HG03045 (cell line): Measurements from ENCODE around the gene DENND2D.

Experiments used
- ATAC-seq: cut with Tn5 transposase; IDR thresholded peaks from one replicate; pipeline ENCODE4 v1.9.1; 2021; ENCODE audit warnings: mild to moderate bottlenecking, moderate library complexity; ENCODE audit not compliant: unreplicated experiment

The DENND2D gene, protein sequence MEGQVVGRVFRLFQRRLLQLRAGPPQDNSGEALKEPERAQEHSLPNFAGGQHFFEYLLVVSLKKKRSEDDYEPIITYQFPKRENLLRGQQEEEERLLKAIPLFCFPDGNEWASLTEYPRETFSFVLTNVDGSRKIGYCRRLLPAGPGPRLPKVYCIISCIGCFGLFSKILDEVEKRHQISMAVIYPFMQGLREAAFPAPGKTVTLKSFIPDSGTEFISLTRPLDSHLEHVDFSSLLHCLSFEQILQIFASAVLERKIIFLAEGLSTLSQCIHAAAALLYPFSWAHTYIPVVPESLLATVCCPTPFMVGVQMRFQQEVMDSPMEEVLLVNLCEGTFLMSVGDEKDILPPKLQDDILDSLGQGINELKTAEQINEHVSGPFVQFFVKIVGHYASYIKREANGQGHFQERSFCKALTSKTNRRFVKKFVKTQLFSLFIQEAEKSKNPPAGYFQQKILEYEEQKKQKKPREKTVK

DNA sequence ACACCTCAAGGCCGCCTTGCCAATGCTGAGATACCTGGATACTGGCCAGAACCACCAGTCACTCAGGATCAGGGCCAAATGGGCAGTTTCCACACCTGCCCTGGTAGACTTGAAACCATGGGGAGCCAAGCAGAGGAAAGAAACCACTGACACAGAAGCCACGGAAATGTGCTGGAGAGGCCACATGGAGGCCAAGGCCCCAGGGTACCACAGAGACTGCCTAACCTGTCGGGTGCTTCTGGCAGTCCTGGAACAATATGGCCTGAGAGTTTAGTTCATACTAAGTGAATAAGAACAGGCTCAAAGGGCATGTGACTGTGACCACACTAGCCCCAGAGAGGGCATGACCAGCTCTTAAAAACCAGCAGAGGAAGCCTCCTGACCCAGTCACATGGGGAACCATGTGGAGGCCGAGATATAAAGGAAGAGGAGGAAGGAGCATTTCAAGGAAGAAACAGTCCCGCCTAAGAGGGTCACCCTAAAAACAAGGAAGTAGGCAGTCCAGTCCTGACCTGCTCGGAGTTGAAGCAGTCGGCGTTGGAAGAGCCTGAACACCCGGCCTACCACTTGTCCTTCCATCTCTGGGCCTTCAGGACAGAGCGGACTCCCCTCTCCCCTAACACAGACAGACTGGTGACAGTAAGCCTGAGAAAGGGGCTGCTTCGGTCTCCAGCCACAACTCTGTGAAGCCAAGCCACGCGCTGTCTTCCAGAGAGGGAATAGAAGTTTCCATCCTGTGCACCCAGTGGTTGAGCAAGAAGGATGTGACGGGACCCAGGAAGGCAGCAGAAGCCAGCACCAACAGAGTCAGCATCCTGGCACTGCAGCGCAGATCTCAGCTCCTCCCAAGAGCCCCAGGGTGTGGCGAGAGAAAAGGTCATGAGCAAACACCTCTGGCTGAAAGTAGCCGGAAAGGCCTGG lies at the start of gene DENND2D:
TSS of gene DENND2D (minus strand) at position 766 of the 921 bp plus-strand sequence. CDS start at position 579, 187 bp downstream.
- no peak for ATAC-seq

GRCh38 chr1:111249960-111250359 lies 49.5 kb upstream of the DENND2D start:
- ATAC-seq, result no peak

GRCh38 chr1:111247125-111247838 lies 46.8 kb upstream of the DENND2D start:
- ATAC-seq, result no peak

GRCh38 chr1:111242805-111243523 lies 42.5 kb upstream of the DENND2D start:
- ATAC-seq, result no peak

DNA sequence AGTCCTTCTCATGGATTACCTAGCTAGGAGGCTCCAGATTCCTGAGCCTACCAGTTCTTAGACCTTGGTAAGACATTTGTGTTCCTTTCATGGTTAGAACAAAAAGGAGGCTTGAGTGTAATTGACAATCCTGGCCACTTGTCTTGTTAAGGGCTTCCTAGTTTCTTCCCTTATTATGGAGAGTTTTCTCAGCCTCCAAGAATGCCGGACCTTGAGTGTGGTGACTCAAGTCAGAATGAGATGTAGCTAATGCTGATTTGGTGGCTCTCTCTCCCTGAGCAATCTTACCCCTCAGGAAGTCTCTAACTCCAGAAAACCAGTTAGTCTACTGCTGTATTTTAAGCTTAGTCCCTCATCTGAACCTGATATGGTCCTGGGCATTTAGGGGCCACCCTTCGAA lies 41.4 kb upstream of the DENND2D start:
- ATAC-seq, result no peak

DNA sequence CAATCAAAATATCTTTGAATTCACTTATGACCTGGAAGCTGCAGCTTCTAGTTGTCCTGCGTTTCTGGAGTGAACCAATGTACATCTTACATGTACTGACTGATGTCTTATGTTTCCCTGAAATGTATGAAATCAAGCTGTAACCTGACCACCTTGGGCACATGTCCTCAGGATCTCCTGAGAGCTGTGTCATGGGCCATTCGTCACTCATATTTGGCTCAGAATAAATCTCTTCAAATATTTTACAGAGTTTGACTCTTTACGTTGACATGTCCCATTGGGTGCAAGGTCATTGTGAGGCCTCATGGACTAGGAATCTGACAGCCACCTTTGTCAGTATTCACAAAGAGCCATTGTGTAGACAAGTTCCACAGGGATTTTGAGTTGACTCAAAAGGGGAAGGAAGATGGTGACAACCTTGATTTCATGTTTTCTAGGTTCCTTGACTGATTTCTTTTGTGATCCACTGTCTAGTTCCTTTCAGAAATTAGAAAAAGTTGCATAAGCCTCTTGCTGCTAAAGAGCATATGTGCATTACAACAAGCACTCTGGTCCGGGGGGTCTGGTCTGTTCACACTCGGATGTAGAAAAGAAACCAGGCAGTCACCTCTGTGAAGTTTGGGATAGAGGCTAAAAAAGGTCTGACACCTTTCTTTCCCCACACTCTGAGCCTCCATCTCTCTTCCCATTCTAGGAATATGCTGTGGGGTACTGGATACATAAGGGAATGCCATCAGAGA lies 37.8 kb upstream of the DENND2D start:
- no peak for ATAC-seq

DNA sequence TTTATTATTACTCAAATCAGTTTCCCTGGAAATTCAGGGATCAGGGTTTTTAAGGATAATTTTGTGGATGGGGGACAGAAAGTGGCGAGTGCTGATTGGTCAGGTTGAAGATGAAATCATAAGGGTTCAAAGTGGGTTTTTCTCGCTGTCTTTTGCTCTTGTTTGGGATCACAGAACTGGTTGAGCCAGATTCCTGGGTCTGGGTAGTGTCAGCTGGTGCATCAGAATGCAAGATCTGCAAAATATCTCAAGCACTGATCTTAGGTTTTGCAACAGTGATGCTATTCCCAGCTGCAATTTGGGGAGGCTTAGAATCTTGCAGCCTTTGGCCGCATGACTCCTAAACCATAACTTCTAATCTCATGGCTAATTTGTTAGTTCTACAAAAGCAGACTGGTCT lies 36.4 kb upstream of the DENND2D start:
- no peak for ATAC-seq

GRCh38 chr1:111236379-111236778 lies 35.9 kb upstream of the DENND2D start:
- ATAC-seq, result no peak

DNA sequence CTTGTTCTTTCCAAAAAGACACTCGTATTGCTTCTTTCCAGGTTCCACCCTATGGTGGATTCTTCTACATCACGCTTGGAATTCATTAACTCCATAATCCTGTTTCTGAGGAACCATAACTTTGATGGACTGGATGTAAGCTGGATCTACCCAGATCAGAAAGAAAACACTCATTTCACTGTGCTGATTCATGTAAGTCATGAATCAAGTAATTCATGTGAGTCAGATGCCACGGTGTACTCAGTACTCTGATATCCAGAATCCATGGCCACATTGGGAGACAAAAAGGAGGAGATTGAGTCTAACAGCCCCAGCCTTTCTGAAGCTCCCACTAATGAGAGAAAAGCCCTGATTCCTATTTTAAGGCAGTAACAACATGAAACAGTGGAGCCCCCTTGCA lies 34.4 kb upstream of the DENND2D start:
- ATAC-seq, result no peak

DNA sequence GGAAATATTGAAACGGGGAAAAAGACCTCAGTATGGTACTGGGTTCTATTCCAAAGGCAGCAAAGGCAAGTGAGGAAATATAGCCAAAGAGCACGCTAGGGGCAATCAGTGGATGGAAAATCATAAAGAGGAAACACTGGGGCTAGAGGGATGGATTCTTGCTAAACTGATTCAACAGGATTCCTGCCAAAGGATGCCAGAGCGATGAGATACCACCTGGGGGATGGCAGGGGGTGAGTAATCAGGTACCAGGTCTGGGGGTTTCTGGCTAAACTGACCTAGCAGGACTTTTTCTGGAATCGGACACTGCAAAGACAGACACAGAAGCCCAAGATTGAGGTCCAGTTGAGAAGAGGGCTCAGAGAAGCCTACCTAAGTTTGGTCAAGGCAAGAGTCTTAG lies 33.8 kb upstream of the DENND2D start:
- no peak for ATAC-seq

- ATAC-seq, result no peak
Observed at GRCh38 chr1:111232134-111232533, 31.7 kb upstream of the DENND2D start.

DNA sequence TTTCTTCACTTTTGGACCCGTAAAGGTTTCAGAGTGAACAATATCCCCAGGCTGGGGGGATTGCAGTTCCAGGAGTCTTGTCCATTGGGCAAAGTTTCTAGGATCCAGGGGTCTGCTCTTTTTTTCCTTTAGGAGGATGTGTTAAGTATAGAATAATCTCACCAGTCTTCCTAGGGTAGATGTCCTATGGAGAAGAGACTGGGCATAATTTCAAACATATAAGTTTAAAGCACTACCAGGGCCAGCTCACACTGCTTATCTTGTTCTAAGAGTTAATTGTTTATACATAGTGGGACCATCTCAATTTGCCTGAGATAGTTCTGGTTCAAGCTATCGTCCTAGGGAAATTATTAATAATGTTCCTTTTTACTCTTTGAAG lies 28.3 kb upstream of the DENND2D start:
- ATAC-seq, result no peak

- ATAC-seq, result no peak
Observed at GRCh38 chr1:111227851-111228747, 27.7 kb upstream of the DENND2D start.

GRCh38 chr1:111227434-111227833 lies 27.0 kb upstream of the DENND2D start, which contains the start of gene CHI3L2:
Gene CHI3L2, plus strand, starts transcription at chr1:111227713. Its CDS starts 17 bp downstream, at chr1:111227730.
- no peak for ATAC-seq

GRCh38 chr1:111225717-111226400 lies 25.4 kb upstream of the DENND2D start:
- no peak for ATAC-seq

- no peak for ATAC-seq
Observed at GRCh38 chr1:111225091-111225490, 24.6 kb upstream of the DENND2D start.

DNA sequence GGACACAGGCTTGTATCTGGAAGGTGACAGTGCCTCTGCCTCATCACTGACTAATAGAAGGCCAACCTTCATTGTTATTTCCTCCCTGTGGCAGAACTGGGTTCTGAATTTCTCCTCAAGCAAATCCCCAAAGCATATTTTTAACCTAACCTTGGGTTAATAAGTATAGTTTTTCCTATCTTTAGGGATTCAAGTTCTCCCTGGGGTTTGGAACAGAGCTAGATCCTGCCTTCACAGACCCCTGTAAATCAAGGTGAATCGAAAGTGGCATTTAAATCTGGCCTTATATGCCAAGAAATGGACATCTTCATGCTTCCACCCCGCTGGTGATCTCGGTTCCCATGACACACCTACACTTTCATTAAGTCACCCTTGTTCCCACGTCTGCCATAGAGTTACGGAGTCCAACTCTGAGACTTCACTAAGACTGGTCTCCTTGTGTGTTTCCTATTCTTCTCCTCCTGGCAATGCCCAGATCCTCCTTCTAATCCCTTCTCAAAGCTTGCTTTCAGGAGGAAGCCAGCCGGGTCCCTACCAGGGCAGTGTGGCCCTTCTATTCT lies 22.8 kb upstream of the DENND2D start:
- no peak for ATAC-seq
